GM12891 (cell line): ENCODE measurements around the gene ETFA.

ENCODE experiments used
- SPI1 ChIP-seq: IDR thresholded peaks from 2 replicates; pipeline ENCODE4 v1.6.1; 2011; ENCODE audit warnings: low read depth, low read length, control low read depth
- TAF1 ChIP-seq: IDR thresholded peaks from 2 replicates; pipeline ENCODE4 v1.6.1; 2011; ENCODE audit warnings: low read depth, low read length, control low read depth

DNA sequence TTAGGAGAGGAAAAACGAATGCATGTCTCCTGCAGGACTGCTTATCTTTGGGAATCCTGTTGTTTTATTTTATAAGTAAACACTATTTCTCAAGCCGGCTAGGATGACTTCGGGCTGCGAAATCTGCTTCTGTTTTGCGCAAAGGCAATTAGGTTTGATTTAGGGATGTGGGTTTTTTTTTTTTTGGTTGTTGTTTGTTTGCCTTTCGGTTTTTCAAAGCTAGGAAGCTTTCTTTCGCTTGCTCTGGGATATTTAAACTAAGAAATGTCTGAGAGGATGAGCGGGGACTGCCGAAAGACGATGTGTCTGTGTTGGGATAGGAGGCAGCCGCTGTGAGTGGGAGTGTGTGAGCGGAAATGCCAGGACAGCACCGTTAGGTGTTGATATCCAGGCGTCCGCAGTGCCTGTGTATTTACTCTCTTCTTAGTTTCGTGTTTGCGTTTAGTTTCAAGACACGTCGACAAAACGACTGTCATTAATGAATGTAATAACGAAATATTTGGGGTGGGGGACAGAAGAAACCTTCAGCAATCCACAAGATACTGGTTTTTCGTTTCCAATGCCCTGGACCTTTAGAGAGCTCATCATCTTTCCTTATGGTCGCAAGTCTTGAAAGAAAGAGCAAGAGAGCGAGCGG, 25.9 kb upstream of the ETFA start:
- TF ChIP-seq SPI1, result no peak
- no peak for TF ChIP-seq TAF1
